Measurements from ENCODE around the gene TSPAN4. TPM values are rescaled to one million over a fixed set of nuclear protein-coding genes. Genes with fewer than 3 reads are reported as not detected.

The TSPAN4 gene
- total RNA-seq, 1 donor, result 164 TPM

- TF ChIP-seq, protein P1, sequence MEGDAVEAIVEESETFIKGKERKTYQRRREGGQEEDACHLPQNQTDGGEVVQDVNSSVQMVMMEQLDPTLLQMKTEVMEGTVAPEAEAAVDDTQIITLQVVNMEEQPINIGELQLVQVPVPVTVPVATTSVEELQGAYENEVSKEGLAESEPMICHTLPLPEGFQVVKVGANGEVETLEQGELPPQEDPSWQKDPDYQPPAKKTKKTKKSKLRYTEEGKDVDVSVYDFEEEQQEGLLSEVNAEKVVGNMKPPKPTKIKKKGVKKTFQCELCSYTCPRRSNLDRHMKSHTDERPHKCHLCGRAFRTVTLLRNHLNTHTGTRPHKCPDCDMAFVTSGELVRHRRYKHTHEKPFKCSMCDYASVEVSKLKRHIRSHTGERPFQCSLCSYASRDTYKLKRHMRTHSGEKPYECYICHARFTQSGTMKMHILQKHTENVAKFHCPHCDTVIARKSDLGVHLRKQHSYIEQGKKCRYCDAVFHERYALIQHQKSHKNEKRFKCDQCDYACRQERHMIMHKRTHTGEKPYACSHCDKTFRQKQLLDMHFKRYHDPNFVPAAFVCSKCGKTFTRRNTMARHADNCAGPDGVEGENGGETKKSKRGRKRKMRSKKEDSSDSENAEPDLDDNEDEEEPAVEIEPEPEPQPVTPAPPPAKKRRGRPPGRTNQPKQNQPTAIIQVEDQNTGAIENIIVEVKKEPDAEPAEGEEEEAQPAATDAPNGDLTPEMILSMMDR (IDR thresholded peaks at IDR 0.05; ENCODE audit: insufficient read depth, low read length), result no peak
These were observed 20.6 kb downstream of the TSPAN4 start for GRCh38 chr11:863023-863909.

DNA sequence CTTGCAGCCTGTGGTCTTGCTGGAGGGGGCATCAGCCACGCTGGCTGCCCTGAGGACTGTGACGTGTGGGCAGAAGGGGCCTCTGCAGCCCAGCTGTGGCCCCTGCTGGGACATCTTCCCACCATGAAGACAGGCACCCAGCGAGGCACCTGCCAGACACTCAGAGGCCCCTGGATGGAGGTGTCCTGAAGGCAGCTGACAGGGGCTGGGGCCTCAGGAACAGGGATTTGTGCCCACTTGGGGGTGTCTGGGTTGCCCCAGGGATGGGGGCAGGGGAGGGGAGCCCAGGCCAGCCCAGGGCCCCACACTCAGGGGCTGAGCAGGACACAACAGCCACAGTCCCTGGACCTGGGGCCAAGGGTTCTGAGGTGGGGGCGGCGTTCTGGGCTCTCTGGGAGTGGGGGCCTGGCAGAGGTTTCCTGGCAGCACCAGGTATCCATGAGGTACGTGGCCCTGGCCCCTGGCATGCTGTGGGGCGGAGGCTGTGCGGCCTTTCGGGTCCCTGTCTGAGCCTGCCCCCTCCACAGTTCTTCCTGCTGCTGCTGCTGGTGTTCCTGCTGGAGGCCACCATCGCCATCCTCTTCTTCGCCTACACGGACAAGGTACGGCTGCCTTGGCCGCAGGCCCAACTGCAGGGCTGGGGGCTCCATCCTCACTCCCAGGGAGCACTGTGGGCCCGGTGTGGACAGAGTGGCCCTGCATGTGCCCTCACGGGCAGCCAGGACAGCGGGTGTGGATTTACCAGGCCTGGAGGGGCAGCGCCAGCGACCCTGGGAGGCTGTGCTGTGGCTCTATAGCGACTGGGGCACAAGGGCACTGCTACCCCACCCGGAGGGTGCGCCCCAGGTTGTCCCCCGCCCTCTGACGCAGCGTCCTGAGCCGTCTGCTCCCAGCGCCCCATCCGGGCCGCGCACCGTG, 21.5 kb downstream of the TSPAN4 start:
- TF ChIP-seq, protein P1 (IDR thresholded peaks at IDR 0.05; ENCODE audit: insufficient read depth, low read length), result no peak
- H3K4me3 ChIP-seq (ENCODE audit: low read depth, low read length), result no peak overlapping the region
- no peak for DNase-seq (ENCODE audit: low read depth)

More at GRCh38 chr11:863023-863909, 20.6 kb downstream of the TSPAN4 start:
- no peak overlapping the region for H3K4me3 ChIP-seq (ENCODE audit: low read depth, low read length)
- DNase-seq (ENCODE audit: low read depth), result no peak

GRCh38 chr11:864898-865297, 22.2 kb downstream of the TSPAN4 start:
- TF ChIP-seq, protein P1 (IDR thresholded peaks at IDR 0.05; ENCODE audit: insufficient read depth, low read length), result no peak
- no peak overlapping the region for H3K4me3 ChIP-seq (ENCODE audit: low read depth, low read length)
- DNase-seq (ENCODE audit: low read depth), result no peak

- TF ChIP-seq, protein P1 (IDR thresholded peaks at IDR 0.05; ENCODE audit: insufficient read depth, low read length), result no peak
- DNase-seq (ENCODE audit: low read depth), result no peak
- no peak overlapping the region for H3K4me3 ChIP-seq (ENCODE audit: low read depth, low read length)
These were observed 23.1 kb downstream of the TSPAN4 start for GRCh38 chr11:865462-866430.

- TF ChIP-seq, protein P1 (IDR thresholded peaks at IDR 0.05; ENCODE audit: insufficient read depth, low read length), result no peak
- H3K4me3 ChIP-seq (ENCODE audit: low read depth, low read length), result no peak overlapping the region
- no peak for DNase-seq (ENCODE audit: low read depth)
These were observed 23.8 kb downstream of the TSPAN4 start for GRCh38 chr11:866481-866880.
